A549 (cell line): ENCODE data around the gene GTF3C1. TPM values are rescaled to one million over a fixed set of nuclear protein-coding genes. Genes with fewer than 3 reads are reported as not detected.
A peak's percentile ranks its signal among the peaks of the same experiment; 100 is the strongest.

ENCODE experiments used
- ATAC-seq, 2 experiments: fragments of 200-7000 bp in 1 of 2; fragments of >200 bp in 1 of 2; cut with Nextera tagmentation in 1 of 2; cut with Tn5 transposase in 1 of 2; 3 replicates each; pipeline versions ENCODE4 v1.8.0 to v1.9.1; 2018 to 2020; ENCODE audit warnings: mild to moderate bottlenecking in 1 of 2, moderate library complexity in 1 of 2
- CTCF ChIA-PET: fragments of 300-600 bp; sonication (Branson Sonifier 250); formaldehyde crosslinking; extraction: SDS; loops from one replicate; lab custom pipeline; 2021; ENCODE audit warnings: antibody characterized with exemption, inconsistent platforms; lab: Yijun Ruan, JAX
- POLR2A ChIA-PET: fragments of 350-600 bp; formaldehyde crosslinking; extraction: SDS; loops from one replicate; lab custom pipeline; 2021; ENCODE audit warnings: antibody characterized with exemption, inconsistent platforms; lab: Yijun Ruan, JAX
- DNase-seq, 2 experiments: peaks; one replicate each; pipeline versions ENCODE4 v3.0.0 to v3.0.0-alpha.2; 2011 to 2016; ENCODE audit warnings: low read depth in 1 of 2, low spot score in 1 of 2
- FAIRE-seq: peaks from 2 replicates; lab custom pipeline; 2011; peaks lifted over from hg19 to GRCh38; lab: Jason Lieb, UNC
- H3K27ac ChIP-seq, 2 experiments: fragments of >200 bp; sonication (Bioruptor Twin); formaldehyde crosslinking; 3 replicates each; pipeline ENCODE4 v1.5.1; 2016 to 2017
- H3K4me1 ChIP-seq: fragments of >200 bp; sonication (Bioruptor Twin); formaldehyde crosslinking; 3 replicates; pipeline ENCODE4 v1.6.1; 2016
- H3K4me2 ChIP-seq: fragments of >200 bp; sonication (Bioruptor Twin); formaldehyde crosslinking; 3 replicates; pipeline ENCODE4 v1.6.1; 2016
- H3K4me3 ChIP-seq: fragments of >200 bp; sonication (Bioruptor Twin); formaldehyde crosslinking; 3 replicates; pipeline ENCODE4 v1.5.1; 2016
- H3K9me3 ChIP-seq: fragments of >200 bp; sonication (Bioruptor Twin); formaldehyde crosslinking; 3 replicates; pipeline ENCODE4 v1.6.1; 2016
- CEBPB ChIP-seq, 2 experiments: fragments of >200 bp in 1 of 2; sonication (Bioruptor Twin) in 1 of 2; formaldehyde crosslinking in 1 of 2; IDR thresholded peaks; 2 replicates each; pipeline ENCODE4 v1.6.1; 2012 to 2016
- E2F6 ChIP-seq: IDR thresholded peaks from 2 replicates; pipeline ENCODE4 v1.6.1; 2012; ENCODE audit warnings: low read depth, borderline replicate concordance
- EHF ChIP-seq: fragments of 250-450 bp; sonication (Bioruptor Pico); IDR thresholded peaks from 2 replicates; pipeline ENCODE4 v1.5.0; 2020; ENCODE audit warnings: mild to moderate bottlenecking
- FOSL2 ChIP-seq, 2 experiments: fragments of 450-650 bp in 1 of 2; fragments of >200 bp in 1 of 2; sonication (Bioruptor Twin) in 1 of 2; formaldehyde crosslinking; IDR thresholded peaks; 2 replicates each; pipeline versions ENCODE4 v1.5.0 to v1.6.1; 2016 to 2020; ENCODE audit warnings: mild to moderate bottlenecking in 1 of 2, moderate library complexity in 1 of 2
- HMGXB4 ChIP-seq: fragments of 250-450 bp; sonication (Bioruptor Pico); IDR thresholded peaks from 2 replicates; pipeline ENCODE4 v1.5.0; 2021; ENCODE audit warnings: mild to moderate bottlenecking, moderate library complexity, borderline replicate concordance
- JUN ChIP-seq, 2 experiments: fragments of >200 bp; sonication (Bioruptor Twin); formaldehyde crosslinking; IDR thresholded peaks; 2 replicates in 1 of 2; 3 replicates in 1 of 2; pipeline ENCODE4 v1.6.1; 2016 to 2017
- MAFK ChIP-seq: fragments of 450-650 bp; IDR thresholded peaks from 2 replicates; pipeline ENCODE4 v1.6.1; 2014; ENCODE audit not compliant: partially characterized antibody
- NFE2L2 ChIP-seq: fragments of 150-350 bp; conservative IDR thresholded peaks from 2 replicates; pipeline ENCODE4 v1.6.1; 2014; ENCODE audit warnings: low read length
- POLR2AphosphoS2 ChIP-seq: conservative IDR thresholded peaks from 2 replicates; pipeline ENCODE4 v1.6.1; 2012; ENCODE audit warnings: low read length, improper control_type of control experiment, inconsistent platforms
- RAD21 ChIP-seq, 2 experiments: fragments of >200 bp in 1 of 2; sonication (Bioruptor Twin) in 1 of 2; formaldehyde crosslinking in 1 of 2; IDR thresholded peaks in 1 of 2; conservative IDR thresholded peaks in 1 of 2; 2 replicates in 1 of 2; 3 replicates in 1 of 2; pipeline ENCODE4 v1.6.1; 2012 to 2018; ENCODE audit warnings: inconsistent platforms in 1 of 2
- RFX5 ChIP-seq: fragments of 450-650 bp; IDR thresholded peaks from 2 replicates; pipeline ENCODE4 v1.7.1; 2014; ENCODE audit warnings: antibody characterized with exemption, mild to moderate bottlenecking, moderate library complexity
- RNF2 ChIP-seq: fragments of 200-600 bp; sonication (generic); IDR thresholded peaks from 2 replicates; pipeline ENCODE4 v1.6.1; 2016; ENCODE audit warnings: low read depth, mild to moderate bottlenecking, antibody characterized with exemption, moderate library complexity, borderline replicate concordance
- ZNF302 ChIP-seq: fragments of 250-450 bp; sonication (Bioruptor Pico); IDR thresholded peaks from 2 replicates; pipeline ENCODE4 v1.9.0; 2021; ENCODE audit warnings: inconsistent platforms, mild to moderate bottlenecking, moderate library complexity
- WGBS: methylation state at CpG from one replicate; pipeline ENCODE4 v1.1.6; 2017; ENCODE audit errors: missing lambda C conversion rate; 5-methylcytosine and 5-hydroxymethylcytosine counted together
- polyA plus RNA-seq, 4 experiments: library from polyadenylated mRNA; depleted of rRNA in 3 of 4; stranded (reverse); fragments of >200 nt; fragmentation: RNase III in 1 of 4; extraction: RNeasy Plus Mini Kit Qiagen cat#74134 plus additional on column Dnase treatment in 1 of 4; gene quantifications; 2 replicates in 3 of 4; 3 replicates in 1 of 4; pipeline ENCODE4 v1.2.3, GENCODE V29; 2011 to 2017
- TF ChIP-seq, protein P1 (sequence below): fragments of >200 bp; sonication (Bioruptor Twin); formaldehyde crosslinking; IDR thresholded peaks from 3 replicates; pipeline ENCODE4 v1.6.1; 2016
- TF ChIP-seq, protein P2 (sequence below): fragments of >200 bp; sonication (Bioruptor Twin); formaldehyde crosslinking; IDR thresholded peaks from 3 replicates; pipeline ENCODE4 v1.5.1; 2016

GTF3C1 gene
- polyA plus RNA-seq, 2 of the 4 experiments (the other 2 are of a cell fraction), result 41.6 to 54.2 TPM

DNA sequence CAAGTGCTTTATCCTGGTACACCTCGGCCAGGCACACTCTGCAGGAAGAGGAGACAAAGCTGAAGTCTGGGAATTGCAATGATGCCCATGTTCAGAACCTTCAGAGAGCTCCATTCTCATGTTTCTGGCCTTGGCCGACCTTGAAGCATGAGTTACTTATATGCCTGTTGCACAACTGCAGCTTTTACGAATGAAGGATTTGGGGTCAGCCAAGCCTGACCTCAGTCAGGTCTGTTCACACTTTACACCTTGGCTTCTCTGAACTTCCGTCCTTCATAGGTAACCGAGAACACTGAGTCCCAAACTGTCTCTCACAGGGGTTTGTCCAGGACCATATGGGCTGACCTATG lies 66.7 kb downstream of the GTF3C1 start (continued):
- TF ChIP-seq, protein P1, sequence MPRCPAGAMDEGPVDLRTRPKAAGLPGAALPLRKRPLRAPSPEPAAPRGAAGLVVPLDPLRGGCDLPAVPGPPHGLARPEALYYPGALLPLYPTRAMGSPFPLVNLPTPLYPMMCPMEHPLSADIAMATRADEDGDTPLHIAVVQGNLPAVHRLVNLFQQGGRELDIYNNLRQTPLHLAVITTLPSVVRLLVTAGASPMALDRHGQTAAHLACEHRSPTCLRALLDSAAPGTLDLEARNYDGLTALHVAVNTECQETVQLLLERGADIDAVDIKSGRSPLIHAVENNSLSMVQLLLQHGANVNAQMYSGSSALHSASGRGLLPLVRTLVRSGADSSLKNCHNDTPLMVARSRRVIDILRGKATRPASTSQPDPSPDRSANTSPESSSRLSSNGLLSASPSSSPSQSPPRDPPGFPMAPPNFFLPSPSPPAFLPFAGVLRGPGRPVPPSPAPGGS, result no peak
- no peak for TF ChIP-seq RNF2
- no peak for TF ChIP-seq E2F6

- no peak overlapping the region for H3K4me2 ChIP-seq
- CTCF ChIA-PET, result interaction anchor here (1.7 kb wide), 1 partner anchor 16 kb away, joined by 4 read pairs; no protein-coding TSS in a partner anchor
- POLR2A ChIA-PET, result no interaction called here
- no peak overlapping the region for H3K27ac ChIP-seq
- no peaks in the 10 kb centered on the region for H3K4me1 ChIP-seq
- no peaks in the 10 kb centered on the region for H3K9me3 ChIP-seq
- WGBS, result 93% methylated on average over 10 of the region's 10 CpGs
- ATAC-seq (no peak), DNase-seq (no peak), FAIRE-seq (no peak)
- H3K4me3 ChIP-seq, result no peak overlapping the region
- TF ChIP-seq CEBPB (IDR thresholded peaks at IDR 0.05) (no peak), MAFK (peak; percentile 49)
- TF ChIP-seq, all 56 proteins: peak for 1
These were observed 67.2 kb downstream of the GTF3C1 start for GRCh38 chr16:27482397-27483087.

DNA sequence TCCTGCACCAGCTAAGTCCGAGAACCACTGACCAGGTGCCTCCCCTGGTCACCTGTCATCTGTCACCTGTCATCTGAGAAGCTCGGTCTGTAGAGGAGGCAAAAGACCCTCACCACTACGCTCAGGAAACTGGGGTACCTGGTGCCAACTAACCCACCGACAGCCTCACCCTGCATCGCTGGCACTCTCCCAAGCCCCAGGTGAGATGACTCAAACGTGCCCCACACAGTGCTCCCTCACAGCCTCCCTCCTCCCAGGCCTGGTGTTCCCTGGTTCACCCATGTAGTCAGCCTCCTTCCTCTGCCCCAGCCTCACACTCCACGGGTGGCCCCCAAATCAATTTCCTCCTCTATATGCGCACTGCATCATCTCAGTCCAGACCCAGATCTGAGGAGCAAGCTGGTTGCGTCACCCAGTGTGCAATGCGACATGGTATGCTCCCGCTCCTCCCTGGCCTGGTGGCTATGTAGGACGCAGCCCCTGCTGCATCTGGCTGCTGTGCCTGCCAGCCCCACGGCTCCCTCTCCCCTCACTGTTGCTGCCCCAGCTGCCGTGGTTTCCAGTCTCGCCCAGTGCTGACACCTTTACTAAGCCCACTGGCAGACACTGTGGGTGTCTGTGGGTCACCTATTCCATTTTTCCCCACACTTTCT lies 68.3 kb downstream of the GTF3C1 start:
- CTCF ChIA-PET, result no interaction called here
- no peak overlapping the region for H3K27ac ChIP-seq
- POLR2A ChIA-PET, result no interaction called here
- FAIRE-seq, result no peak
- no peak for TF ChIP-seq POLR2AphosphoS2
- no peak for TF ChIP-seq NFE2L2
- no peak for TF ChIP-seq RAD21 (conservative IDR thresholded peaks at IDR 0.05 in 1 of 2, IDR thresholded peaks at IDR 0.05 in 1 of 2)
- TF ChIP-seq, protein P2, sequence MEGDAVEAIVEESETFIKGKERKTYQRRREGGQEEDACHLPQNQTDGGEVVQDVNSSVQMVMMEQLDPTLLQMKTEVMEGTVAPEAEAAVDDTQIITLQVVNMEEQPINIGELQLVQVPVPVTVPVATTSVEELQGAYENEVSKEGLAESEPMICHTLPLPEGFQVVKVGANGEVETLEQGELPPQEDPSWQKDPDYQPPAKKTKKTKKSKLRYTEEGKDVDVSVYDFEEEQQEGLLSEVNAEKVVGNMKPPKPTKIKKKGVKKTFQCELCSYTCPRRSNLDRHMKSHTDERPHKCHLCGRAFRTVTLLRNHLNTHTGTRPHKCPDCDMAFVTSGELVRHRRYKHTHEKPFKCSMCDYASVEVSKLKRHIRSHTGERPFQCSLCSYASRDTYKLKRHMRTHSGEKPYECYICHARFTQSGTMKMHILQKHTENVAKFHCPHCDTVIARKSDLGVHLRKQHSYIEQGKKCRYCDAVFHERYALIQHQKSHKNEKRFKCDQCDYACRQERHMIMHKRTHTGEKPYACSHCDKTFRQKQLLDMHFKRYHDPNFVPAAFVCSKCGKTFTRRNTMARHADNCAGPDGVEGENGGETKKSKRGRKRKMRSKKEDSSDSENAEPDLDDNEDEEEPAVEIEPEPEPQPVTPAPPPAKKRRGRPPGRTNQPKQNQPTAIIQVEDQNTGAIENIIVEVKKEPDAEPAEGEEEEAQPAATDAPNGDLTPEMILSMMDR, result no peak
- TF ChIP-seq HMGXB4 (CRISPR knock-in tag), result no peak
- TF ChIP-seq JUN (IDR thresholded peaks at IDR 0.05), result no peak
- no peak for TF ChIP-seq RFX5
- TF ChIP-seq, protein P1, result no peak
- no peak for TF ChIP-seq ZNF302
- no peak for TF ChIP-seq EHF (CRISPR knock-in tag)
- TF ChIP-seq FOSL2 (IDR thresholded peaks at IDR 0.05), result no peak
- no peak for TF ChIP-seq FOSL2 (CRISPR knock-in tag; IDR thresholded peaks at IDR 0.05)
- TF ChIP-seq, all 56 proteins: peak for 0
- Histone ChIP-seq H3K9me3 (no peaks in the 10 kb centered on the region), H3K4me2 (no peak overlapping the region), H3K4me3 (no peak overlapping the region), H3K4me1 (no peaks in the 10 kb centered on the region)
- DNase-seq (no peak), ATAC-seq (no peak; a peak in 1 of 6 replicates)
- WGBS, result 93% methylated on average over 15 of the region's 15 CpGs
